Suprapubic skin (tissue), 4 donors: ENCODE results near the gene TTBK2.

Source experiments
- POLR2A ChIP-seq, 2 donors: fragments of 450-650 bp; IDR thresholded peaks; one replicate each; pipeline ENCODE4 v1.6.1; 2017; ENCODE audit warnings: antibody characterized with exemption in 2 of 2, mild to moderate bottlenecking in 2 of 2, moderate library complexity in 2 of 2
- POLR2AphosphoS5 ChIP-seq, 3 donors: sonication (generic); formaldehyde crosslinking; IDR thresholded peaks; one replicate each; pipeline ENCODE4 v1.6.1; 2017; ENCODE audit warnings: antibody characterized with exemption in 3 of 3
- TF ChIP-seq, protein P1 (sequence below), 2 donors: fragments of 200-600 bp in 1 of 2; fragments of 450-650 bp in 1 of 2; sonication (generic) in 1 of 2; IDR thresholded peaks; one replicate each; pipeline ENCODE4 v1.5.1; 2016 to 2019; ENCODE audit warnings: antibody characterized with exemption in 2 of 2, mild to moderate bottlenecking in 1 of 2, moderate library complexity in 1 of 2

DNA sequence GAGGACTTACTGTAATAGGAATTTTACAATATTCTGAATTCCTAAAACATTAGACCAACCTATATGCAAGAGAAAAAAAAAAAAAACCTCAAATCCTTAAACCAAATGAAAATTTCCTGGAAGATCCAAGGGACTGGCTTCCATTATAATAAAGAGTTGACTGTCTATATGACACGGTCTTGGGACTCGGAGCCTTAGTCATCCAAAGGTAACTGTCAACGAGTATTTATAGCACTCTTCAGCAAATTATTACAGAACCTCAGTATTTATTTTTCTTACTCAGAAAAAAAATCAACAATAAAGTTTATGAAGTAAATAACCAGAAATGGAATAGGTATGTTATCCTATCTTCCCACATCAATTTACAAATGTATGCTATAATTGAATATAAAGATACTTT, 66.0 kb downstream of the TTBK2 start:
- TF ChIP-seq, protein P1, sequence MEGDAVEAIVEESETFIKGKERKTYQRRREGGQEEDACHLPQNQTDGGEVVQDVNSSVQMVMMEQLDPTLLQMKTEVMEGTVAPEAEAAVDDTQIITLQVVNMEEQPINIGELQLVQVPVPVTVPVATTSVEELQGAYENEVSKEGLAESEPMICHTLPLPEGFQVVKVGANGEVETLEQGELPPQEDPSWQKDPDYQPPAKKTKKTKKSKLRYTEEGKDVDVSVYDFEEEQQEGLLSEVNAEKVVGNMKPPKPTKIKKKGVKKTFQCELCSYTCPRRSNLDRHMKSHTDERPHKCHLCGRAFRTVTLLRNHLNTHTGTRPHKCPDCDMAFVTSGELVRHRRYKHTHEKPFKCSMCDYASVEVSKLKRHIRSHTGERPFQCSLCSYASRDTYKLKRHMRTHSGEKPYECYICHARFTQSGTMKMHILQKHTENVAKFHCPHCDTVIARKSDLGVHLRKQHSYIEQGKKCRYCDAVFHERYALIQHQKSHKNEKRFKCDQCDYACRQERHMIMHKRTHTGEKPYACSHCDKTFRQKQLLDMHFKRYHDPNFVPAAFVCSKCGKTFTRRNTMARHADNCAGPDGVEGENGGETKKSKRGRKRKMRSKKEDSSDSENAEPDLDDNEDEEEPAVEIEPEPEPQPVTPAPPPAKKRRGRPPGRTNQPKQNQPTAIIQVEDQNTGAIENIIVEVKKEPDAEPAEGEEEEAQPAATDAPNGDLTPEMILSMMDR (IDR thresholded peaks at IDR 0.05), result no peak
- TF ChIP-seq POLR2A (IDR thresholded peaks at IDR 0.05) (no peak), POLR2AphosphoS5 (IDR thresholded peaks at IDR 0.05) (no peak)
